SK-N-SH (cell line): ENCODE results near the gene BCAR3. TPM values are rescaled to one million over a fixed set of nuclear protein-coding genes. Genes with fewer than 3 reads are reported as not detected.

Source experiments
- CTCF ChIA-PET: fragments of 300-600, 350-600 bp; formaldehyde crosslinking; extraction: SDS; loops from one replicate; lab custom pipeline; 2021; lab: Yijun Ruan, JAX
- POLR2A ChIA-PET: fragments of 350-600 bp; sonication (Branson Sonifier 250); formaldehyde crosslinking; extraction: SDS; loops from one replicate; lab custom pipeline; 2020; ENCODE audit warnings: antibody characterized with exemption, inconsistent platforms; lab: Yijun Ruan, JAX
- DNase-seq: peaks from one replicate; pipeline ENCODE4 v3.0.0; 2012
- H2AFZ ChIP-seq: fragments of 200-600 bp; sonication (generic); 2 replicates; pipeline ENCODE4 v1.8.1; 2016; ENCODE audit warnings: antibody characterized with exemption, mild to moderate bottlenecking, low read depth
- H3F3A ChIP-seq: fragments of 200-600 bp; sonication (generic); replicated peaks from 2 replicates; pipeline ENCODE3; 2016; ENCODE audit warnings: antibody characterized with exemption, mild to moderate bottlenecking; ENCODE audit not compliant: insufficient read depth
- H3K27ac ChIP-seq, 2 experiments: fragments of 200-500 bp in 1 of 2; fragments of 200-600 bp in 1 of 2; sonication (Bioruptor generic) in 1 of 2; sonication (generic), shearing (Covaris generic) in 1 of 2; 2 replicates each; pipeline versions ENCODE4 v1.5.1 to v1.6.1; 2014 to 2016; ENCODE audit warnings: low read depth in 2 of 2, inconsistent platforms in 1 of 2, low read length in 1 of 2, mild to moderate bottlenecking in 1 of 2, mixed read lengths in 1 of 2
- H3K27me3 ChIP-seq: fragments of 200-600 bp; sonication (generic), shearing (Covaris generic); 2 replicates; pipeline ENCODE4 v1.6.1; 2016; ENCODE audit warnings: mixed run types; ENCODE audit not compliant: insufficient read depth
- H3K36me3 ChIP-seq, 2 experiments: fragments of 200-500 bp in 1 of 2; fragments of 200-600 bp in 1 of 2; sonication (Bioruptor generic) in 1 of 2; sonication (generic) in 1 of 2; replicated peaks in 1 of 2; 2 replicates each; pipeline versions ENCODE3 to v1.5.1; 2014 to 2016; ENCODE audit warnings: low read length in 1 of 2, mild to moderate bottlenecking in 1 of 2; ENCODE audit not compliant: insufficient read depth in 2 of 2, control insufficient read depth in 1 of 2
- H3K4me1 ChIP-seq, 2 experiments: fragments of 200-500 bp in 1 of 2; fragments of 200-600 bp in 1 of 2; sonication (Bioruptor generic) in 1 of 2; sonication (generic), shearing (Covaris generic) in 1 of 2; 2 replicates each; pipeline versions ENCODE4 v1.5.1 to v1.6.1; 2014 to 2016; ENCODE audit warnings: low read depth in 1 of 2, low read length in 1 of 2, mixed run types in 1 of 2; ENCODE audit not compliant: insufficient read depth in 2 of 2, control insufficient read depth in 1 of 2
- H3K4me2 ChIP-seq: fragments of 200-600 bp; sonication (generic), shearing (Covaris generic); 2 replicates; pipeline ENCODE4 v1.6.1; 2017; ENCODE audit warnings: mixed run types
- H3K4me3 ChIP-seq, 2 experiments: fragments of 200-500 bp in 1 of 2; fragments of 200-600 bp in 1 of 2; sonication (Bioruptor generic) in 1 of 2; sonication (generic), shearing (Covaris generic) in 1 of 2; 2 replicates each; pipeline versions ENCODE4 v1.5.1 to v1.8.1; 2014 to 2016; ENCODE audit warnings: low read depth in 2 of 2, inconsistent platforms in 1 of 2, low read length in 1 of 2, mild to moderate bottlenecking in 1 of 2, mixed read lengths in 1 of 2, moderate library complexity in 1 of 2
- H3K79me2 ChIP-seq: fragments of 200-600 bp; sonication (generic); 2 replicates; pipeline ENCODE4 v1.8.1; 2017; ENCODE audit warnings: mild to moderate bottlenecking; ENCODE audit not compliant: insufficient read depth
- H3K9ac ChIP-seq: fragments of 200-600 bp; sonication (generic); 2 replicates; pipeline ENCODE4 v1.6.1; 2017; ENCODE audit warnings: mixed run types
- H3K9me2 ChIP-seq: fragments of 200-600 bp; sonication (generic); 2 replicates; pipeline ENCODE4 v1.6.1; 2017; ENCODE audit warnings: mixed run types
- H3K9me3 ChIP-seq: fragments of 200-600 bp; sonication (generic); 2 replicates; pipeline ENCODE4 v1.6.1; 2017; ENCODE audit warnings: mixed run types, mild to moderate bottlenecking, moderate library complexity
- H4K20me1 ChIP-seq: fragments of 200-600 bp; sonication (generic); 2 replicates; pipeline ENCODE4 v1.6.1; 2017; ENCODE audit warnings: mild to moderate bottlenecking, mixed run types; ENCODE audit not compliant: insufficient read depth
- CHD2 ChIP-seq: fragments of 150-350 bp; IDR thresholded peaks from 2 replicates; pipeline ENCODE4 v1.6.1; 2018; ENCODE audit warnings: low read length; ENCODE audit not compliant: partially characterized antibody
- EP300 ChIP-seq, 2 experiments: IDR thresholded peaks; 2 replicates each; pipeline versions ENCODE4 v1.4.0 to v1.6.1; 2012; ENCODE audit warnings: borderline replicate concordance in 1 of 2, low read depth in 1 of 2, low read length in 1 of 2
- FOXM1 ChIP-seq: IDR thresholded peaks from 2 replicates; pipeline ENCODE4 v1.4.0; 2012; ENCODE audit warnings: low read depth, mild to moderate bottlenecking
- MEF2A ChIP-seq: IDR thresholded peaks from 2 replicates; pipeline ENCODE4 v1.4.0; 2012; ENCODE audit warnings: low read depth, borderline replicate concordance
- MXI1 ChIP-seq: IDR thresholded peaks from 2 replicates; pipeline ENCODE4 v1.6.1; 2012; ENCODE audit warnings: mild to moderate bottlenecking, low read depth, low read length, improper control_type of control experiment
- NFIC ChIP-seq: IDR thresholded peaks from 2 replicates; pipeline ENCODE4 v1.4.0; 2012; ENCODE audit warnings: borderline replicate concordance
- NRF1 ChIP-seq: IDR thresholded peaks from 2 replicates; pipeline ENCODE4 v1.6.1; 2012; ENCODE audit warnings: low read depth, mild to moderate bottlenecking, low read length
- WGBS: methylation state at CpG from one replicate; pipeline ENCODE4 v1.1.6; 2017; ENCODE audit warnings: low lambda C conversion rate; 5-methylcytosine and 5-hydroxymethylcytosine counted together
- polyA plus RNA-seq, 3 experiments: library from polyadenylated mRNA; depleted of rRNA; stranded (reverse); fragments of >200 nt; gene quantifications; 2 replicates each; pipeline ENCODE4 v1.2.3, GENCODE V29; 2012

The BCAR3 gene
- polyA plus RNA-seq, 1 of the 3 experiments (the other 2 are of a cell fraction), result 58.4 TPM

- H3K27me3 ChIP-seq, result no peaks in the 10 kb centered on the region
- peaks cover 80 to 84% of the 10 kb centered on the region in 2 experiments for H3K4me1 ChIP-seq
- H3K4me2 ChIP-seq, result peak overlapping the region; percentile 60
- no peaks in the 10 kb centered on the region for H3K9me2 ChIP-seq
- peaks cover 16% of the 10 kb centered on the region; the same call in 1 of the 2 replicates for H4K20me1 ChIP-seq
- no peaks in the 10 kb centered on the region for H3K9me3 ChIP-seq
- peak; percentile 68 for DNase-seq
- H3K79me2 ChIP-seq, result peaks cover 98% of the 10 kb centered on the region
- H3K36me3 ChIP-seq, result no peaks in the 10 kb centered on the region
- peak overlapping the region; percentile 97 to 98 for H3K27ac ChIP-seq
- CTCF ChIA-PET, result interaction anchor here (0.6 to 28.6 kb wide), 8 partner anchors 9 to 313 kb away, joined by 3 to 591 read pairs (median 4); no protein-coding TSS in a partner anchor
- H3K4me3 ChIP-seq, result 0 out of 4 replicates have a peak overlapping the region, but pooled peaks of 1 of the 2 experiments have one; percentile 4
- H3F3A ChIP-seq, result peaks cover 65% of the 10 kb centered on the region
- POLR2A ChIA-PET, result interaction anchor here (0.7 to 1.8 kb wide), 8 partner anchors 9 to 231 kb away, joined by 3 to 8 read pairs (median 4); partner anchors contain the start of gene FNBP1L
- peak overlapping the region; percentile 52 for H3K9ac ChIP-seq
- no peak overlapping the region for H2AFZ ChIP-seq
- peak; percentile 15; the same call in 1 of the 2 replicates for TF ChIP-seq NFIC
- TF ChIP-seq MXI1, result peak; percentile 72; the same call in 1 of the 2 replicates
- peak; percentile 44 for TF ChIP-seq CHD2
- TF ChIP-seq FOXM1, result no peak
- WGBS, result 68% methylated on average over 5 of the region's 6 CpGs
Observed at GRCh38 chr1:93616996-93617669, 64.5 kb downstream of the BCAR3 start.

GRCh38 chr1:93616221-93616995 is 65.2 kb downstream of the BCAR3 start:
- no peak for DNase-seq
- peak overlapping the region; percentile 97 to 98 for H3K27ac ChIP-seq
- no peaks in the 10 kb centered on the region for H3K9me2 ChIP-seq
- WGBS, result 51% methylated on average over 7 of the region's 8 CpGs
- ChIA-PET POLR2A (interaction anchor here (0.9 to 1.8 kb wide), 3 partner anchors 9 to 232 kb away, joined by 3 to 4 read pairs (median 3); partner anchors contain the start of gene FNBP1L), CTCF (interaction anchor here (1.0 to 28.6 kb wide), 4 partner anchors 8 to 228 kb away, joined by 3 to 591 read pairs (median 16); no protein-coding TSS in a partner anchor)
- no peaks in the 10 kb centered on the region for H3K36me3 ChIP-seq
- peak overlapping the region; percentile 52 for H3K9ac ChIP-seq
- TF ChIP-seq MEF2A, result no peak
- TF ChIP-seq NRF1, result no peak
- TF ChIP-seq EP300 (IDR thresholded peaks at IDR 0.05; ENCODE audit: borderline replicate concordance in 1 of 2, low read depth in 1 of 2, low read length in 1 of 2), result no peak
- H3K79me2 ChIP-seq, result peaks cover 98% of the 10 kb centered on the region
- no peak overlapping the region for H2AFZ ChIP-seq
- no peaks in the 10 kb centered on the region for H3K27me3 ChIP-seq
- H3K4me2 ChIP-seq, result peak overlapping the region; percentile 60
- H3F3A ChIP-seq, result peaks cover 65% of the 10 kb centered on the region
- peaks cover 84 to 85% of the 10 kb centered on the region in 2 experiments for H3K4me1 ChIP-seq
- H3K4me3 ChIP-seq, result no peak overlapping the region
- no peaks in the 10 kb centered on the region for H3K9me3 ChIP-seq
- H4K20me1 ChIP-seq, result peaks cover 16% of the 10 kb centered on the region; the same call in 1 of the 2 replicates
